Kidney (tissue), 14 donors: ENCODE data around the gene FAM193B. TPM values are rescaled to one million over a fixed set of nuclear protein-coding genes. Genes with fewer than 3 reads are reported as not detected.

Experiments used
- DNase-seq, 5 donors: peaks; one replicate each; pipeline ENCODE4 v3.0.0-alpha.2; 2013 to 2020
- FAIRE-seq: peaks from 2 replicates; lab custom pipeline; 2012; peaks lifted over from hg19 to GRCh38; lab: Jason Lieb, UNC
- H3K27ac ChIP-seq, 2 donors: one replicate each; pipeline ENCODE4 v1.7.0; 2013; ENCODE audit warnings: low read depth in 2 of 2, low read length in 2 of 2, inconsistent platforms in 1 of 2
- H3K27me3 ChIP-seq: one replicate; pipeline ENCODE4 v1.7.1; 2013; ENCODE audit warnings: low read length, inconsistent platforms; ENCODE audit not compliant: control insufficient read depth, insufficient read depth
- H3K36me3 ChIP-seq, 3 donors: one replicate each; pipeline versions ENCODE4 v1.7.0 to v1.7.1; 2013; ENCODE audit warnings: low read length in 3 of 3, control low read depth in 1 of 3, inconsistent platforms in 1 of 3; ENCODE audit not compliant: insufficient read depth in 3 of 3, control insufficient read depth in 2 of 3
- H3K4me1 ChIP-seq, 3 donors: one replicate each; pipeline versions ENCODE4 v1.7.0 to v1.7.1; 2013; ENCODE audit warnings: low read length in 3 of 3, inconsistent platforms in 1 of 3, low read depth in 1 of 3; ENCODE audit not compliant: control insufficient read depth in 2 of 3, insufficient read depth in 2 of 3
- H3K4me3 ChIP-seq, 3 donors: one replicate each; pipeline versions ENCODE4 v1.7.0 to v1.8.1; 2013; ENCODE audit warnings: low read length in 3 of 3, control low read depth in 1 of 3, inconsistent platforms in 1 of 3
- H3K9ac ChIP-seq, 3 donors: one replicate each; pipeline versions ENCODE4 v1.7.0 to v1.7.1; 2013; ENCODE audit warnings: low read length in 3 of 3, control low read depth in 1 of 3, inconsistent platforms in 1 of 3
- H3K9me3 ChIP-seq, 3 donors: one replicate each; pipeline versions ENCODE4 v1.7.0 to v1.7.1; 2013; ENCODE audit warnings: low read length in 3 of 3, control low read depth in 1 of 3, inconsistent platforms in 1 of 3; ENCODE audit not compliant: control insufficient read depth in 2 of 3, insufficient read depth in 1 of 3
- intact Hi-C: fragments of 100-400 bp; cut with DNase I; formaldehyde crosslinking; loops from one replicate; pipeline ENCODE4 v1.11.1; 2022
- polyA plus RNA-seq: library from polyadenylated mRNA; stranded (reverse); fragments of 350-450 nt; fragmentation: Illumina TruSeq; extraction: RNeasy Lipid Tissue Mini Kit (QIAGEN cat#74804); gene quantifications from one replicate; pipeline ENCODE4 v1.2.3, GENCODE V29; 2014; ENCODE audit warnings: low read depth, low replicate concordance; ENCODE audit not compliant: insufficient read depth
- total RNA-seq: library from RNA; stranded (reverse); fragmentation: NEBNext Ultra II Directional; extraction: Animal tissue kit (Norgen Biotek cat#: 25700); gene quantifications from one replicate; pipeline ENCODE4 v1.2.1, GENCODE V29; 2021
- TF ChIP-seq, protein P1 (sequence below): IDR thresholded peaks from 3 replicates; pipeline ENCODE4 v1.5.1; 2012; ENCODE audit warnings: mild to moderate bottlenecking, moderate library complexity, borderline replicate concordance; ENCODE audit not compliant: insufficient read depth; ENCODE audit errors: extremely low read depth
- donor health status: control.
- donor health status: control.
- donor health status: control.
- donor health status: control.
- donor health status: control.
- donor health status: DM: yes; HTN: yes; CAD: no.
- donor health status: Normal renal cell carcinoma (clear cell type).

The FAM193B gene
- total and polyA plus RNA-seq, 2 donors from 2014 or later, result 61.0 to 77.8 TPM

DNA sequence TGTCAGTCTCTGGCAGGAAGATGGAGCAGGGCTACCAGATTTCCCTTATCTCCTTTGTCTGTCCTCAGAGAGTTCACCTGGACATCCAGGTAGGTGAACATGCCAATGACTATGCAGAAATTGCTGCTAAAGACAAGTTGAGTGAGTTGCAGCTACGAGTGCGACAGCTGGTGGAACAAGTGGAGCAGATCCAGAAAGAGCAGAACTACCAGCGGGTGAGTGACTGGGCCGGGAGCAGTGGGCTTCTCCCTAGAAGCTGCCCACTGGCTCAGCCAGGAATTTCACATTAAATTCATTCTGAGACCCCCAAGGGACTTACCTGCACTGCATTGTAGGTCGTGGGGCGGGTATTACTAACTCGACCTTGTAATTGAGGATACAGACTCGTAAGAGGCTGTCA is 39.7 kb upstream of the FAM193B start:
- Histone ChIP-seq H3K4me3 (no peak overlapping the region), H3K27me3 (no peaks in the 10 kb centered on the region), H3K9ac (no peak overlapping the region), H3K36me3 (peaks cover 2 to 33% (median 24%) of the 10 kb centered on the region in 3 donors), H3K4me1 (peaks cover 0 to 6% (median 0%) of the 10 kb centered on the region in 3 donors), H3K27ac (no peak overlapping the region), H3K9me3 (no peaks in the 10 kb centered on the region)
- TF ChIP-seq, protein P1, sequence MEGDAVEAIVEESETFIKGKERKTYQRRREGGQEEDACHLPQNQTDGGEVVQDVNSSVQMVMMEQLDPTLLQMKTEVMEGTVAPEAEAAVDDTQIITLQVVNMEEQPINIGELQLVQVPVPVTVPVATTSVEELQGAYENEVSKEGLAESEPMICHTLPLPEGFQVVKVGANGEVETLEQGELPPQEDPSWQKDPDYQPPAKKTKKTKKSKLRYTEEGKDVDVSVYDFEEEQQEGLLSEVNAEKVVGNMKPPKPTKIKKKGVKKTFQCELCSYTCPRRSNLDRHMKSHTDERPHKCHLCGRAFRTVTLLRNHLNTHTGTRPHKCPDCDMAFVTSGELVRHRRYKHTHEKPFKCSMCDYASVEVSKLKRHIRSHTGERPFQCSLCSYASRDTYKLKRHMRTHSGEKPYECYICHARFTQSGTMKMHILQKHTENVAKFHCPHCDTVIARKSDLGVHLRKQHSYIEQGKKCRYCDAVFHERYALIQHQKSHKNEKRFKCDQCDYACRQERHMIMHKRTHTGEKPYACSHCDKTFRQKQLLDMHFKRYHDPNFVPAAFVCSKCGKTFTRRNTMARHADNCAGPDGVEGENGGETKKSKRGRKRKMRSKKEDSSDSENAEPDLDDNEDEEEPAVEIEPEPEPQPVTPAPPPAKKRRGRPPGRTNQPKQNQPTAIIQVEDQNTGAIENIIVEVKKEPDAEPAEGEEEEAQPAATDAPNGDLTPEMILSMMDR, result no peak
- FAIRE-seq (no peak), DNase-seq (no peak)
- intact Hi-C loops, result no loop called here

DNA sequence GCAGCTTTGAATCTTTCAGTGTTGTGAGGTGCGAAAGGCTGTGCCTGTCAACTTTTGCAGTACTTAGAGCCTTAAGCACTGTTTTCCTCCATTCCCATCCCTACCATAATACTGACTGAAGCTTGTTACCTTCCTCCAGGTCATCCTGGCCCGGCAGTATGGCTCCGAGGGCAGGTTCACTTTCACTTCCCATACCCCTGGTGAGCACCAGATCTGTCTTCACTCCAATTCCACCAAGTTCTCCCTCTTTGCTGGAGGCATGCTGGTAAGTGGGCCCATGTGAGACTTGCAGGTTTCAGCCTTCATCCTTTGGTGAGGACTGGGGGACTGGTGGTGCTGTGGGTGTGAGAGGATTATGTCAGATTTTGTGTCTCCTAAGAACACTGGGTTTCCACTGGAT is 39.1 kb upstream of the FAM193B start:
- H3K9ac ChIP-seq, result no peak overlapping the region
- no peak overlapping the region for H3K4me3 ChIP-seq
- H3K27ac ChIP-seq, result no peak overlapping the region
- peaks cover 2 to 33% (median 24%) of the 10 kb centered on the region in 3 donors for H3K36me3 ChIP-seq
- no peak for FAIRE-seq
- no peaks in the 10 kb centered on the region for H3K27me3 ChIP-seq
- peaks cover 0 to 6% (median 0%) of the 10 kb centered on the region in 3 donors for H3K4me1 ChIP-seq
- H3K9me3 ChIP-seq, result no peaks in the 10 kb centered on the region
- TF ChIP-seq, protein P1, result no peak
- DNase-seq, result no peak
- intact Hi-C loops, result no loop called here

DNA sequence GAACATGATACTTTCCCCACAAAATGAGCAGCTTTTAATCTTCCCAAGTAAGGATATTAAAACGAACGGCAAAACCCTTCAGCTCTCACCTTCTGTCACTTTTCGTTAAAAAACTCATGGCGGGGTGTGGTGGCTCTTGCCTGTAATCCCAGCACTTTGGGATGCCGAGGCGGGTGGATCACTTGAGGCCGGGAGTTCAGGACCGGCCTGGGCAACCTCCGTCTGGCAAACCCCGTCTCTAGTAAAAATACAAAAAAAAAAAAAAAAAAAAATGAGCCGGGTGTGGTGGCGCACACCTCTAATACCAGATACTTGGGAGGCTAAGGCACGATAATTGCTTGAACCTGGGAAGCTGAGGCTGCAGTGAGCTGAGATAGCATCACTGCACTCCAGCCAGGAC is 38.5 kb upstream of the FAM193B start:
- FAIRE-seq (no peak), DNase-seq (no peak)
- Histone ChIP-seq H3K9me3 (no peaks in the 10 kb centered on the region), H3K4me1 (peaks cover 0 to 6% (median 0%) of the 10 kb centered on the region in 3 donors), H3K27ac (no peak overlapping the region), H3K9ac (peak overlapping the region; percentile 84 to 95 (median 85)), H3K4me3 (peak overlapping the region; percentile 84 to 97 (median 89)), H3K36me3 (peaks cover 2 to 33% (median 24%) of the 10 kb centered on the region in 3 donors), H3K27me3 (no peaks in the 10 kb centered on the region)
- TF ChIP-seq, protein P1, result no peak
- intact Hi-C loops, result no loop called here
